Upper lobe of right lung (tissue), 1 donor: ENCODE measurements around the gene ST3GAL2. TPM values are rescaled to one million over a fixed set of nuclear protein-coding genes. Genes with fewer than 3 reads are reported as not detected.
"Not testable (repeated sequence)": the region's sequence is repeated elsewhere in the genome, so short reads cannot be mapped to it uniquely, and the experiment has no call there.

Source experiments
- ATAC-seq: fragments of 200-7000 bp; cut with Tn5 transposase; one replicate; pipeline ENCODE4 v1.9.1; 2020; ENCODE audit warnings: mild to moderate bottlenecking, moderate library complexity
- DNase-seq: peaks from one replicate; pipeline ENCODE4 v3.0.0-alpha.2; 2020
- H3K27ac ChIP-seq: fragments of 200-600 bp; one replicate; pipeline ENCODE4 v1.8.0; 2022
- H3K27me3 ChIP-seq: fragments of 200-600 bp; one replicate; pipeline ENCODE4 v1.8.0; 2022; ENCODE audit warnings: mild to moderate bottlenecking
- H3K36me3 ChIP-seq: fragments of 200-600 bp; one replicate; pipeline ENCODE4 v1.8.0; 2022
- H3K4me1 ChIP-seq: fragments of 200-600 bp; one replicate; pipeline ENCODE4 v1.8.0; 2022
- H3K4me3 ChIP-seq: fragments of 200-600 bp; one replicate; pipeline ENCODE4 v1.8.0; 2022; ENCODE audit warnings: mild to moderate bottlenecking
- H3K9me3 ChIP-seq: fragments of 200-600 bp; one replicate; pipeline ENCODE4 v1.8.0; 2022
- intact Hi-C: fragments of 100-400 bp; cut with DNase I; formaldehyde crosslinking; loops from one replicate; pipeline ENCODE4 v1.11.0; 2022
- total RNA-seq: library from RNA; stranded (reverse); fragmentation: NEBNext Ultra II Directional; extraction: Animal tissue kit (Norgen Biotek cat#: 25700); gene quantifications from one replicate; pipeline ENCODE4 v1.2.1, GENCODE V29; 2021
- TF ChIP-seq, protein P1 (sequence below): fragments of 200-600 bp; IDR thresholded peaks from one replicate; pipeline ENCODE4 v1.8.0; 2022; ENCODE audit warnings: antibody characterized with exemption
- donor health status: DM: no; HTN: yes; CAD: no; lungs with severe emphysema.

ST3GAL2 gene
- total RNA-seq, 1 donor from 2014 or later, result 30.9 TPM

DNA sequence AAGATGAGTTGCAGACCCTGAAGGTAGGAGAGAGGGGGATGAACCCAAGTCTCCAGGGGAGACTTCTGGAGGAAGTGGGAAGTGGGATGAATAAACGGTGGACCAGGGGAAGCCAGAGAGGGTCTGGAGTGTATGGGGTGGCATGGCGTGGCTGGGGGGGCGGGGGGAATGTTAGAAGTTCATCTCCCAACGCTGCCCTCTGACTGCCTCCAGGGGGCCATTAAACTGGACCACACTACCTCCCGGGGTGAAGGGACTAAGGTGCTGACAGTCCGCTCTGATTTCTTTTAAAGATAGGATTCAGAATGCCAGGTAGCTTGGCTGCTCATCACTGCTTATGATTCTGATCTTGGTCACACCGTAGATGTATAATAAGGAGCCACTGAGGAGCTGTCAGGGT, 21.2 kb downstream of the ST3GAL2 start:
- Histone ChIP-seq H3K27ac (no peak overlapping the region), H3K4me1 (peaks cover 11% of the 10 kb centered on the region), H3K4me3 (no peak overlapping the region), H3K27me3 (no peaks in the 10 kb centered on the region), H3K36me3 (no peaks in the 10 kb centered on the region), H3K9me3 (no peaks in the 10 kb centered on the region)
- TF ChIP-seq, protein P1, sequence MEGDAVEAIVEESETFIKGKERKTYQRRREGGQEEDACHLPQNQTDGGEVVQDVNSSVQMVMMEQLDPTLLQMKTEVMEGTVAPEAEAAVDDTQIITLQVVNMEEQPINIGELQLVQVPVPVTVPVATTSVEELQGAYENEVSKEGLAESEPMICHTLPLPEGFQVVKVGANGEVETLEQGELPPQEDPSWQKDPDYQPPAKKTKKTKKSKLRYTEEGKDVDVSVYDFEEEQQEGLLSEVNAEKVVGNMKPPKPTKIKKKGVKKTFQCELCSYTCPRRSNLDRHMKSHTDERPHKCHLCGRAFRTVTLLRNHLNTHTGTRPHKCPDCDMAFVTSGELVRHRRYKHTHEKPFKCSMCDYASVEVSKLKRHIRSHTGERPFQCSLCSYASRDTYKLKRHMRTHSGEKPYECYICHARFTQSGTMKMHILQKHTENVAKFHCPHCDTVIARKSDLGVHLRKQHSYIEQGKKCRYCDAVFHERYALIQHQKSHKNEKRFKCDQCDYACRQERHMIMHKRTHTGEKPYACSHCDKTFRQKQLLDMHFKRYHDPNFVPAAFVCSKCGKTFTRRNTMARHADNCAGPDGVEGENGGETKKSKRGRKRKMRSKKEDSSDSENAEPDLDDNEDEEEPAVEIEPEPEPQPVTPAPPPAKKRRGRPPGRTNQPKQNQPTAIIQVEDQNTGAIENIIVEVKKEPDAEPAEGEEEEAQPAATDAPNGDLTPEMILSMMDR, result no peak
- intact Hi-C loops, result no loop called here
- no peak for DNase-seq
- no peak for ATAC-seq

DNA sequence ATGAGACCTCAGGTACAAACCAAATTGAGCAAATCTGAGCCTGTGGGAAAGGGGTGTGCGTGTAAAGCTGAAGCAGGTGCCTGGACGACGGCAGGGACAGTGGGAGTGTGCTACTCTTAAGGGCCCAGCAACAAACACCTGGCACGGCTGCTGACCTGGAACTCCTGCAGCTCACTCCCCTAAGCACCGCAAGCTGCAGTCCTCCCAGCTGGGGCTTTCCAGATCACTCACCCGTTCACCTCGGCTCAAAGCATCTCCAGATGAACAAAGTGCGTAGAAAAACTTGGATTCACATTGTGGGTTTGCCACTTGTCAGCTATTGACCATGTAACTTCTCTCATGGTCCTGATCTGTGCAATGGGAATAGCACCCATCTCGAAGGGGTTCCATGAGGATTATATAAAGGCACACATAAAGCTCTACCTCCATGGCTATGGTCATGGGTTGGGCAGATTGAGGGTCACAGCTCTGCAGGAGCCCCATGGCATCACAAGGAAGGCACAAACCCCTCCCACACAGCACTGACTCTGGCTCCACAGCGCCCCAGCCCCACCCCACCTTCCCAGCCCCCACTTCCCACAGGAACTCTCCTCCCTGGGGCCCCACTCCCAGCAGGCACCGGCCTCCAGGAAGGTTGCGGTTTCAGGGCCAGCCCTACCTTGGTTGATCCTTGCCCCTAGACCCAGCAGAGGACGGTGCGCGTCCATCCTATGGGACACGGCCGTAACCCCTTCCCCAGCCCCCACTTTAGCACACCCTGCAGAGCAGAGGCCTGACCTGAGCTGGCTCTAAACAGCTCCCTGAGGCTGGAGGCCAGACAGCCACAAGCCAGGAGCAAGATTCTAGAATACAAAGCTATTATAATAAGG, 21.9 kb downstream of the ST3GAL2 start:
- no peak for ATAC-seq
- peaks cover 11% of the 10 kb centered on the region for H3K4me1 ChIP-seq
- H3K36me3 ChIP-seq, result peaks cover 4% of the 10 kb centered on the region
- no peak for DNase-seq
- H3K4me3 ChIP-seq, result no peak overlapping the region
- no peaks in the 10 kb centered on the region for H3K9me3 ChIP-seq
- intact Hi-C loops, result no loop called here
- no peak overlapping the region for H3K27ac ChIP-seq
- no peaks in the 10 kb centered on the region for H3K27me3 ChIP-seq
- TF ChIP-seq, protein P1, result no peak

DNA sequence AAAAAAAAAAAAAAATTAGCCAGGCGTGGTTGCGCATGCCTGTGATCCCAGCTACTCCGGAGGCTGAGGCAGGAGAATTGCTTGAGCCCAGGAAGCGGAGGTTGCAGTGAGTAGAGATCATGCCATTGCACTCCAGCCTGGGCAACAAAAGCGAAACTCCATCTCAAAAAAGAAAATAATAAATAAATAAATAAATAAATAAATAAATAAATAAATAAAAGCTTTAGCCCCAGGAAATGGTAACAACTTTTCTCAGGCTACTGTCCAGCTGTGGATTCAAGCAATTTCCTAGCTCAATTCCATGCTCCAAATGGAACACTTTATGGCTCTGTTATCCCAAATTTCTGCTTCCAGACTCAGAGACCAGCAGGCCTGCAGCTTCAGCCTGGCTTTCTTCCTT, 25.3 kb downstream of the ST3GAL2 start:
- H3K27ac ChIP-seq, H3K27me3 ChIP-seq, intact Hi-C loops, DNase-seq, H3K36me3 ChIP-seq, H3K9me3 ChIP-seq, H3K4me1 ChIP-seq, ATAC-seq, H3K4me3 ChIP-seq: not testable (repeated sequence)

DNA sequence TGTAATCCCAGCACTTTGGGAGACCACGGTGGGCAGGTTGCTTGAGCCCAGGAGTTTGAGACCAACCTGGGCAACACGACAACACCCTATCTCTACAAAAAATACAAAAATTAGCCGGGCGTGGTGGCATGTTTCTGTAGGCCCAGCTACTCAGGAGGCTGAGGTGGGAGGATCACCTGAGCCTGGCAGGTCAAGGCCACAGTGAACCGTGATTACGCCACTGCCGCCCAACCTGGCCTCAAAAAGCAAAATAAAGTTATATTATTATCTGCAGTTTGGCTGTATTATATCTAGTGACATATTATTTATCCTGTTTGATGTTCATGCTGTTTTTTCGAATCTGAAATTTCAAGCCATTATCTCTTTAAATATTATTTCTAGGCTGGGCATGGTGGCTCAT, 26.5 kb downstream of the ST3GAL2 start:
- Histone ChIP-seq H3K4me3 (no peak overlapping the region), H3K27ac (no peak overlapping the region), H3K9me3 (no peaks in the 10 kb centered on the region), H3K27me3 (no peaks in the 10 kb centered on the region), H3K36me3 (peaks cover 6% of the 10 kb centered on the region), H3K4me1 (no peaks in the 10 kb centered on the region)
- intact Hi-C loops, result no loop called here
- ATAC-seq (no peak), DNase-seq (no peak)
- TF ChIP-seq, protein P1, result no peak

DNA sequence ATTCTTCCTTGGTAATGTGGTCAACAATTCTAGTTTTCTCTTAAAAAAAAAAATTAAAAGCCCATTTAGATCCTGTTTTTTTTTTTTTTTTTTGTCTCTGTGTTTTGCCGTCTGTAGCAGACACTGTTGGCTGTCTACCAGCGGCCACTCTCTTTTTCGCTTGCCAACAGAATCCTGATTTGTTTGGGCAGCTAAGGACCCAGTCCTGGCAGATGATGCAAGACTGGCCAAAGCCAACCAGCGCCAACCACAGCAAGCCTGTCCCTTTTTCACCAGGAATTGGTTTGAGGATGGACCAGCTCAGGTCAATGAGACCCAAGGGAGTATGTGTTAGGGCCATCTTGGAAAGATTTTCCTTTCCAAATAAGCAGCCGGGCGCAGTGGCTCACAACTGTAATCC, 28.2 kb downstream of the ST3GAL2 start:
- Histone ChIP-seq H3K4me3 (no peak overlapping the region), H3K27me3 (no peaks in the 10 kb centered on the region), H3K36me3 (peaks cover 6% of the 10 kb centered on the region), H3K4me1 (no peaks in the 10 kb centered on the region), H3K9me3 (no peaks in the 10 kb centered on the region), H3K27ac (no peak overlapping the region)
- DNase-seq (no peak), ATAC-seq (no peak)
- TF ChIP-seq, protein P1, result no peak
- intact Hi-C loops, result no loop called here

DNA sequence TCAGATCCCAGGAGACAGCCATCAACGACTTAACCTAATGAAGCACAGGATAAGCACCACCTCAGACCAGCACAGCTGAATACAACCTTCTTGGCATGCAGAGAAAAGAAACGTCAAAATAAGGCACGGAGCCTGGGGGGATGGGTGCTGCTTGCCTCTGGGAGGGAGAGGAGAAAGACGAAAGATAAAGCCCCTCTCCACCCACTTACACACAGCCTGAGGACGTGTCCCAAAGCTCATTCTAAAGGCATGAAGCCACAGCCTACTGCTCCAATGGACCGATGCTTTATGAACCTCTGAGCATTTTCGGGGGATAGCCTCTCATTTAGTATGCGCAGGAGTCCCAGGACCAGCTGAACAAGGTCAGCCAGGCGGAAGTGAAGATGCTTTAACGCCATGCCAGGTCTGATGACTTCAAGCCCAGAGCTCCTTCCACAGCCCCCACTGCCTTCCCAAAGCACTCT, 31.1 kb downstream of the ST3GAL2 start:
- no peak overlapping the region for H3K27ac ChIP-seq
- no peak overlapping the region for H3K4me3 ChIP-seq
- H3K9me3 ChIP-seq, result no peaks in the 10 kb centered on the region
- H3K4me1 ChIP-seq, result peaks cover 11% of the 10 kb centered on the region
- H3K27me3 ChIP-seq, result no peaks in the 10 kb centered on the region
- DNase-seq, result no peak
- intact Hi-C loops, result no loop called here
- TF ChIP-seq, protein P1, result no peak
- no peak for ATAC-seq
- peaks cover 6% of the 10 kb centered on the region for H3K36me3 ChIP-seq

DNA sequence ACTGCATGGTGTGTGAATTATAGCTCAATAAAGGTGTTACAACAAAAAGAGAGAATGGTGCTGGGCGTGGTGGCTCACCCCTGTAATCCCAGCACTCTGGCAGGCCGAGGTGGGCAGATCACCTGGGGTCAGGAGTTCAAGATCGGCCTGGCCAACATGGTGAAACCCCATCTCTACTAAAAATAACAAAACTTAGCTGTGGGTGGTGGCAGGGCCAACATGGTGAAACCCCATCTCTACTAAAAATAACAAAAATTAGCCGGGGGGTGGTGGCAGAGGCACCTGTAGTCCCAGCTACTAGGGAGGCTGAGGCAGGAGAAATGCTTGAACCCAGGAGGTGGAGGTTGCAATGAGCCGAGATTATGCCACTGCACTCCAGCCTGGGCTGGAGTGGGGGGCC, 32.8 kb downstream of the ST3GAL2 start:
- intact Hi-C loops, H3K36me3 ChIP-seq, ATAC-seq, H3K27ac ChIP-seq, H3K4me3 ChIP-seq, H3K9me3 ChIP-seq, DNase-seq, H3K27me3 ChIP-seq: not testable (repeated sequence)
- peaks cover 13% of the 10 kb centered on the region for H3K4me1 ChIP-seq
